PC-3 (cell line): ENCODE data around the gene ACER3. TPM values are rescaled to one million over a fixed set of nuclear protein-coding genes. Genes with fewer than 3 reads are reported as not detected.

Experiments used
- ATAC-seq: fragments of 200-7000 bp; cut with Tn5 transposase; 2 replicates; pipeline ENCODE4 v1.9.1; 2020; ENCODE audit warnings: mild to moderate bottlenecking, moderate library complexity
- BruUV-seq: library from RNA; stranded (reverse); fragments of 400-500 nt; replicated peaks from 2 replicates; lab custom pipeline; 2021; lab: Mats Ljungman, UMichigan
- CTCF ChIA-PET: fragments of 300-600 bp; sonication (Branson Sonifier 250); formaldehyde crosslinking; loops from one replicate; lab custom pipeline; 2022; ENCODE audit warnings: antibody characterized with exemption; lab: Charles Lee
- POLR2A ChIA-PET: fragments of 300-600 bp; sonication (Branson Sonifier 250); formaldehyde crosslinking; loops from one replicate; lab custom pipeline; 2022; ENCODE audit warnings: antibody characterized with exemption; ENCODE audit not compliant: unreplicated experiment; lab: Charles Lee
- DNase-seq: peaks from one replicate; pipeline ENCODE4 v3.0.0-alpha.2; 2015
- H2AFZ ChIP-seq: fragments of 300-600 bp; sonication (generic); 2 replicates; pipeline ENCODE4 v1.6.0; 2016; ENCODE audit warnings: antibody characterized with exemption, low read length
- H3F3A ChIP-seq: fragments of 300-600 bp; sonication (generic); one replicate; pipeline ENCODE4 v1.6.0; 2017; ENCODE audit warnings: antibody characterized with exemption, low read length, control low read depth, mild to moderate bottlenecking; ENCODE audit not compliant: unreplicated experiment
- H3K27ac ChIP-seq: fragments of 300-600 bp; sonication (generic); 2 replicates; pipeline ENCODE4 v1.5.1; 2016; ENCODE audit warnings: mild to moderate bottlenecking, low read length
- H3K27me3 ChIP-seq: fragments of 300-600 bp; sonication (generic); 2 replicates; pipeline ENCODE4 v1.6.1; 2016; ENCODE audit warnings: low read length, mixed read lengths
- H3K36me3 ChIP-seq: fragments of 300-600 bp; sonication (generic); 2 replicates; pipeline ENCODE4 v1.6.1; 2016; ENCODE audit warnings: low read depth, mixed run types, low read length, mixed read lengths
- H3K4me1 ChIP-seq: fragments of 300-600 bp; sonication (generic); 2 replicates; pipeline ENCODE4 v1.5.1; 2016; ENCODE audit warnings: low read length; ENCODE audit not compliant: insufficient read depth
- H3K4me2 ChIP-seq: fragments of 300-600 bp; sonication (generic); 2 replicates; pipeline ENCODE4 v1.6.0; 2016; ENCODE audit warnings: low read length
- H3K4me3 ChIP-seq: fragments of 300-600 bp; sonication (generic); 2 replicates; pipeline ENCODE4 v1.5.1; 2016; ENCODE audit warnings: mild to moderate bottlenecking, low read length, mixed read lengths
- H3K79me2 ChIP-seq: fragments of 300-600 bp; sonication (generic); 2 replicates; pipeline ENCODE4 v1.6.1; 2017; ENCODE audit warnings: low read length, mixed read lengths
- H3K9ac ChIP-seq: fragments of 300-600 bp; sonication (generic); 2 replicates; pipeline ENCODE4 v1.6.0; 2016; ENCODE audit warnings: mild to moderate bottlenecking, low read length
- H3K9me2 ChIP-seq: fragments of 300-600 bp; sonication (generic); replicated peaks from 2 replicates; pipeline ENCODE4 v1.6.1; 2016; ENCODE audit warnings: mixed run types, low read length, mixed read lengths
- H3K9me3 ChIP-seq: fragments of 300-600 bp; sonication (generic); 2 replicates; pipeline ENCODE4 v1.6.1; 2016; ENCODE audit warnings: low read length, mixed read lengths
- H4K20me1 ChIP-seq: fragments of 300-600 bp; sonication (generic); 2 replicates; pipeline ENCODE4 v1.6.1; 2016; ENCODE audit warnings: low read length, mixed read lengths
- CTCF ChIP-seq: fragments of 300-600 bp; sonication (generic); conservative IDR thresholded peaks from 2 replicates; pipeline ENCODE4 v1.5.1; 2017; ENCODE audit warnings: antibody characterized with exemption, low read depth, mild to moderate bottlenecking, low read length
- EZH2 ChIP-seq: fragments of 300-600 bp; sonication (generic); IDR thresholded peaks from one replicate; pipeline ENCODE4 v1.6.1; 2017; ENCODE audit warnings: antibody characterized with exemption, mild to moderate bottlenecking, low read length; ENCODE audit not compliant: unreplicated experiment
- EZH2phosphoT487 ChIP-seq: fragments of 300-600 bp; sonication (generic); IDR thresholded peaks from 2 replicates; pipeline ENCODE4 v1.6.1; 2018; ENCODE audit warnings: mild to moderate bottlenecking, antibody characterized with exemption, low read length, borderline replicate concordance
- intact Hi-C: fragments of 100-400 bp; cut with micrococcal nuclease; formaldehyde crosslinking; loops from 2 replicates; pipeline ENCODE4 v1.9.0; 2023
- total RNA-seq: library from RNA; depleted of rRNA; stranded (reverse); fragments of >200 nt; gene quantifications from 2 replicates; pipeline ENCODE4 v1.2.3, GENCODE V29; 2014

ACER3 gene
- total RNA-seq, 1 experiment from 2014 or later = 17.3 TPM

GRCh38 chr11:76888989-76889388, 28.3 kb downstream of the ACER3 start:
- H3K36me3 ChIP-seq = no peaks in the 10 kb centered on the region
- peaks cover 22% of the 10 kb centered on the region for H3K4me1 ChIP-seq
- H3K9me3 ChIP-seq = no peaks in the 10 kb centered on the region
- H3K9me2 ChIP-seq = no peaks in the 10 kb centered on the region
- ChIA-PET CTCF (no interaction called here), POLR2A (no interaction called here)
- DNase-seq = no peak
- no peak for TF ChIP-seq CTCF
- TF ChIP-seq EZH2phosphoT487 = no peak
- TF ChIP-seq EZH2 = no peak
- H3F3A ChIP-seq = no peaks in the 10 kb centered on the region
- no TSS peak for BruUV-seq
- H3K79me2 ChIP-seq = peaks cover 6% of the 10 kb centered on the region
- H3K4me2 ChIP-seq = no peak overlapping the region
- H3K27me3 ChIP-seq = no peaks in the 10 kb centered on the region
- H2AFZ ChIP-seq = no peak overlapping the region
- H3K27ac ChIP-seq = no peak overlapping the region
- no peaks in the 10 kb centered on the region for H4K20me1 ChIP-seq
- no peak overlapping the region for H3K9ac ChIP-seq
- intact Hi-C loops = no loop called here
- H3K4me3 ChIP-seq = no peak overlapping the region
- ATAC-seq = no peak

DNA sequence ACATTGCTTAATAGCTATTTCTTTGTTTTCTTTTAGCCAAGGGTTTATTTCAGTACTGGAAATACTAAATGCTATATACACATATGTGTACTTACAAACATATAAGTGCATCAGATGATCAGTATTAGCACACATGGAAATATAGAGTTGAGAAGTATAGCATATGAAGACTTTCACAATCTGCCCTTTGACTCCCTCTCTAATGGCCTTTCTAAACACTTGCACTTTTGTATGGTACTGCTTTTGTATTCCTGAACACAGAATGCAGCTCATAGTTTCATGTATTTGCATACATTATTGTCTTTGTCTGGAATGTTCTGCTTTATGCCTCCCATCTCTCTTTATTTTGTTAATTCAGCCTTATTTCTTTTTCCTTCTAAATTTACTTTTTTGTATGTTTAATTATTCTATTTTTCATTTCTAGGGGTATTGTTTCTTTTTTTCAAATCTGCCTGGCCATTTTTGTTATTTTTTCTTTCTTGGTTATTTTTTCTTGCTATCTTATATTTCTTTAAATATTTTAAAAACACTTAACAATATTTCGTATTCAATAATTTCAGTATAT, 28.8 kb downstream of the ACER3 start:
- no peaks in the 10 kb centered on the region for H4K20me1 ChIP-seq
- H3K27me3 ChIP-seq = no peaks in the 10 kb centered on the region
- no peaks in the 10 kb centered on the region for H3K9me2 ChIP-seq
- no peaks in the 10 kb centered on the region for H3K9me3 ChIP-seq
- no peak overlapping the region for H2AFZ ChIP-seq
- H3K36me3 ChIP-seq = no peaks in the 10 kb centered on the region
- no peak overlapping the region for H3K9ac ChIP-seq
- H3F3A ChIP-seq = no peaks in the 10 kb centered on the region
- no peak for DNase-seq
- H3K4me2 ChIP-seq = no peak overlapping the region
- ATAC-seq = no peak
- no peak for TF ChIP-seq EZH2
- no peak for TF ChIP-seq EZH2phosphoT487
- TF ChIP-seq CTCF = no peak
- CTCF ChIA-PET = no interaction called here
- intact Hi-C loops = no loop called here
- H3K27ac ChIP-seq = no peak overlapping the region
- peaks cover 22% of the 10 kb centered on the region for H3K4me1 ChIP-seq
- no TSS peak for BruUV-seq
- H3K79me2 ChIP-seq = peaks cover under 1% of the 10 kb centered on the region; the same call in 1 of the 2 replicates
- POLR2A ChIA-PET = no interaction called here
- H3K4me3 ChIP-seq = no peak overlapping the region

- no peaks in the 10 kb centered on the region for H3K9me2 ChIP-seq
- H4K20me1 ChIP-seq = no peaks in the 10 kb centered on the region
- no peak for TF ChIP-seq CTCF
- no peak for TF ChIP-seq EZH2phosphoT487
- no peak for TF ChIP-seq EZH2
- no peaks in the 10 kb centered on the region for H3K9me3 ChIP-seq
- H3K27ac ChIP-seq = no peak overlapping the region
- H2AFZ ChIP-seq = no peak overlapping the region
- no peaks in the 10 kb centered on the region; the same call in 1 of the 2 replicates for H3K79me2 ChIP-seq
- H3K4me3 ChIP-seq = no peak overlapping the region
- no peak overlapping the region for H3K4me2 ChIP-seq
- H3K36me3 ChIP-seq = no peaks in the 10 kb centered on the region
- CTCF ChIA-PET = no interaction called here
- intact Hi-C loops = no loop called here
- BruUV-seq = no TSS peak
- no peaks in the 10 kb centered on the region for H3F3A ChIP-seq
- peaks cover 13% of the 10 kb centered on the region for H3K4me1 ChIP-seq
- POLR2A ChIA-PET = no interaction called here
- no peak overlapping the region for H3K9ac ChIP-seq
- H3K27me3 ChIP-seq = no peaks in the 10 kb centered on the region
- no peak for ATAC-seq
- DNase-seq = no peak
These were observed 29.6 kb downstream of the ACER3 start for GRCh38 chr11:76890329-76890728.
